Measurements from ENCODE around the gene NAE1.
A peak's percentile ranks its signal among the peaks of the same experiment; 100 is the strongest.
"Not testable (repeated sequence)": the region's sequence is repeated elsewhere in the genome, so short reads cannot be mapped to it uniquely, and the experiment has no call there.

Gene NAE1

GRCh38 chr16:66800856-66801255, 29.9 kb downstream of the NAE1 start:
- DNase-seq: no peak

GRCh38 chr16:66798161-66798560, 32.6 kb downstream of the NAE1 start:
- no peak for DNase-seq

GRCh38 chr16:66793984-66794383, 36.8 kb downstream of the NAE1 start:
- DNase-seq: not testable (repeated sequence)

GRCh38 chr16:66790130-66790733, 40.5 kb downstream of the NAE1 start:
- no peak for DNase-seq

GRCh38 chr16:66787427-66787826, 43.3 kb downstream of the NAE1 start:
- no peak for DNase-seq

GRCh38 chr16:66786551-66786950, 44.2 kb downstream of the NAE1 start:
- no peak for DNase-seq

- no peak for DNase-seq
Observed at GRCh38 chr16:66776457-66776856, 54.3 kb downstream of the NAE1 start.

GRCh38 chr16:66774981-66775380, 55.8 kb downstream of the NAE1 start:
- DNase-seq: peak in 1 of 2 experiments; percentile 9

- DNase-seq: no peak
Observed at GRCh38 chr16:66758086-66758485, 72.7 kb downstream of the NAE1 start.

GRCh38 chr16:66754819-66755218, 76.0 kb downstream of the NAE1 start:
- no peak for DNase-seq

- no peak for DNase-seq
Observed at GRCh38 chr16:66754211-66754610, 76.6 kb downstream of the NAE1 start.

- no peak for DNase-seq
Observed at GRCh38 chr16:66752958-66753357, 77.8 kb downstream of the NAE1 start.

Data from Kasumi-1 (cell line).